ENCODE measurements around the gene MYPOP. TPM values are rescaled to one million over a fixed set of nuclear protein-coding genes. Genes with fewer than 3 reads are reported as not detected.
A peak's percentile ranks its signal among the peaks of the same experiment; 100 is the strongest.

MYPOP gene
- polyA plus RNA-seq, 1 donor, result 8.9 TPM

DNA sequence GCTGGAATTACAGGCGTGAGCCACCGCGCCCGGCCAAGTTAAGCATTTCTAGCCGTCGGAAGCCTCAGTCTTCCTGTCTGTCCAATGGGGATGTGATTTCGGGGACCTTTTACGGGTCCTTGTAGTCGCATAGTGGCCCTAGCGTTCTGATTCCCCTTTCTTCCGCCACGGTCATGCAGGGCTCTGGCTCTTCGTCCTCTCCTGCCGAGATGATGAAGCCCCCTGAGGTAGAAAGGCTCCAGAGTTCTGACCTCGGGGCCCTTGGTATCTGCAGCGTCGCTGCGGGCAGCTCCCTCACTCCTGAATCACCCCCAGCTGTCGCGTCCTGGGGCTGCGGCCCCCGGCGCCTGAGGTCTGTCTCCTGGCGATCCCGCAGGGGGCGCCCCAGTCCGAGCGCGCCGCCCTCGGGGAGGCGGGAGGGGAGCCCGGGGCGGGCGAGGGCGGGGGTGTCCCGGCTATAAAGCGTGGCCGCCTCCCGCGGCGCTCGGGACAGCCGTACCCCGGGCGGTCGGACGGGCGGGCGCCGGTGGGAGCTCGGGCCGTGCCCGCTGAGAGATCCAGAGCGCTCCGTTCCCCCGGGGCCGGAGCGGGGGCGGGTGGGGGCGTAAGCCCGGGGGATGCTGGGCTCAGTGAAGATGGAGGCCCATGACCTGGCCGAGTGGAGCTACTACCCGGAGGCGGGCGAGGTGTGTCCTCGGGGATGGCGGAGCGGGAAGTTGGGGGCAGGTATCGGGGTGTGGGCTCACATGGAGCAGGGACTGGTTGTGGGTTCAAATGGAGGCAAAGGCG, 38.4 kb downstream of the MYPOP start, which contains the start of gene FOXA3:
TSS of gene FOXA3 (plus strand) at position 487 of the 789 bp plus-strand sequence. CDS start at position 618, 131 bp downstream.
- H3K27ac ChIP-seq (ENCODE audit: low read length), result peak within 1 kb of the TSS; percentile 79

DNA sequence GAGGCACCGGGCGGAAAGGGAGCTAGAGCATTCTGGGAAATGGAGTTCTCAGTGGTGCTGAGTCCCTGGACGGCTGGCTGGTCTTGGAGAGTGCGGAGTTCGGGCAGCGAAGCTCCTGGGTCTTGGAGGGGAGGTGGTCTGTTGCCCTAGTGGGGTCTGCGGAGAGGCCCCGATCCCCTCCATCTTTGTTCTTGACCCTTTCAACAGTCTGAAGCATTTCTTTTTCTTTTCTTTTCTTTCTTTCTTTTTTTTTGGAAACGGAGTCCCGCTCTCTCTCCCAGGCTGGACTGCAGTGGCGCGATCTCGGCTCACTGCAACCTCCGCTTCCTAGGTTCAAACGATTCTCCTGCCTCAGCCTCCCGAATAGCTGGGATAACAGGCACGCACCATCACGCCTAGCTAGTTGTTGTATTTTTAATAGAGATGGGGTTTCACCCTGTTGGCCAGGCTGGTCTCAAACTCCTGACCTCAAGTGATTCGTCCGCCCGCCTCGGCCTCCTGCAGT, 39.0 kb downstream of the MYPOP start:
- peaks cover 13% of the 10 kb centered on the region for H3K4me1 ChIP-seq (ENCODE audit: control insufficient read depth, insufficient read depth, low read length)
- peaks cover 18% of the 10 kb centered on the region for H3K27me3 ChIP-seq (ENCODE audit: control insufficient read depth, insufficient read depth, low read length)
- peaks cover 17% of the 10 kb centered on the region for H3K36me3 ChIP-seq (ENCODE audit: control insufficient read depth, insufficient read depth, low read length)
- DNase-seq, result no peak
- peak overlapping the region; percentile 65 for H3K4me3 ChIP-seq (ENCODE audit: low read length)
- H3K27ac ChIP-seq (ENCODE audit: low read length), result peak overlapping the region; percentile 79
- 20% methylated on average over 1 of the region's 22 CpGs for WGBS (ENCODE audit: insufficient coverage, low lambda C conversion rate)
- H3K9me3 ChIP-seq (ENCODE audit: control insufficient read depth, low read depth, low read length), result no peaks in the 10 kb centered on the region

More for the DNA sequence above, 38.4 kb downstream of the MYPOP start, which contains the start of gene FOXA3:
- WGBS (ENCODE audit: insufficient coverage, low lambda C conversion rate), result no CpG with 5 or more reads among the region's 71 CpGs
- Histone ChIP-seq H3K9me3 (ENCODE audit: control insufficient read depth, low read depth, low read length) (no peaks in the 10 kb centered on the region), H3K36me3 (ENCODE audit: control insufficient read depth, insufficient read depth, low read length) (peaks cover 13% of the 10 kb centered on the region), H3K4me1 (ENCODE audit: control insufficient read depth, insufficient read depth, low read length) (peaks cover 13% of the 10 kb centered on the region), H3K4me3 (ENCODE audit: low read length) (peak within 1 kb of the TSS; percentile 84), H3K27me3 (ENCODE audit: control insufficient read depth, insufficient read depth, low read length) (peaks cover 18% of the 10 kb centered on the region)
- peak in 1 of 2 donors; percentile 82 for DNase-seq

DNA sequence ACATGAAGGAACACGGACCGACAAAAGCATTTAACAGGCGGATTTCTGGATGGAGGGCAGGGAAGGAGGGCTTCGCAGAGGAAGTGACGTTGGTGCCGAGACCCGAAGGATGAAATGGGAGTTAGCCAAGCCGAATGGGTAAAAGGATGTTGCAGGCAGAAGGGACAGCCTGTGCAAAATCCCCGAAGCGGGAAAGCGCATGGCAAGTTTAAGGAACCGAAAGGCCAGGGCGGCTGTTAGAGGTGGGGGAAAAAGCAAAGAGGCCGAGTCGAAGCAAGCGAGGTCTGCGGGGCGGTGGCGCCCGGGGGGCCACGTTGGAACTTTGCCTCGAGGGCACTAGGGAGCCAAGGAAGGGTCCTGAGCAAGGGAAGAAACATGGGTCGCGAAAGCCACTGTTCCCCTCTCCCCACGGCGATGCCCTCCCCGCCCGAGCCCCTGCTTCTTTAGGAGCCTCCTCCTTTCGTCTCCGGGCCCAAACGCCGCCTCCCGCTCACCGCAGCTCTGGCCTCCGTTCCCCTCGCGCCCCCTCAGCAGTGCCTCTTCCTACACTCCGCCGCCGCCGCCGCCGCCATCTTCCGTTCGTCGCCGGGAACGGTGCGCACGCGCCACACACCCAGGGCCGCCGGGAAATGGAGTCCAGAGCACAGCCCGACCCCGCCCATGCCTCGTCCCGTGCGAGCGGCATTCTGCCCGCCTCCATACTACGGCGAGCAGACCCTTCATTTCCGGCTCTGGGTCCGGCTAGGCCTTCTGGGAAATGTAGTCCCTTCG, 39.7 kb downstream of the MYPOP start, which contains the start of gene SYMPK:
TSS of gene SYMPK (minus strand) at position 584 of the 771 bp plus-strand sequence. CDS start 8,652 bp downstream, outside the sequence.
- peaks cover 18% of the 10 kb centered on the region for H3K27me3 ChIP-seq (ENCODE audit: control insufficient read depth, insufficient read depth, low read length)
- peaks cover 13% of the 10 kb centered on the region for H3K4me1 ChIP-seq (ENCODE audit: control insufficient read depth, insufficient read depth, low read length)
- H3K27ac ChIP-seq (ENCODE audit: low read length), result peak within 1 kb of the TSS; percentile 79
- peaks cover 20% of the 10 kb centered on the region for H3K36me3 ChIP-seq (ENCODE audit: control insufficient read depth, insufficient read depth, low read length)
- WGBS (ENCODE audit: insufficient coverage, low lambda C conversion rate), result 0% methylated on average over 1 of the region's 65 CpGs
- no peaks in the 10 kb centered on the region for H3K9me3 ChIP-seq (ENCODE audit: control insufficient read depth, low read depth, low read length)
- DNase-seq, result peak; percentile 99
- H3K4me3 ChIP-seq (ENCODE audit: low read length), result peak within 1 kb of the TSS; percentile 89

DNA sequence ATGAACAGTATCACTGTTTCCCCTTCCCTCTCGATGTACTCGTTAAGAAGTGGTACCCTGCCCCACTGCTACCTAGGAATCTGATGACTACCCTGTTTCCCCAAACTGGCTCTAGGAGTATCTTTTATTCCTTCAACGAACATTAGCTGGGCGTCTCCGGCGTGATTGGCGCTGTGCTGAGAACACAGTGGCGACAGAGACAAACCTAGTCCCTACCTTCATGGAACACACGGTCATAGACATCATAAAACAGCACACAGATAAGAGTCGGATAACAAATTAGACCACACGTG, 40.2 kb downstream of the MYPOP start:
- Histone ChIP-seq H3K27ac (ENCODE audit: low read length) (peak overlapping the region; percentile 79), H3K4me1 (ENCODE audit: control insufficient read depth, insufficient read depth, low read length) (peaks cover 13% of the 10 kb centered on the region), H3K27me3 (ENCODE audit: control insufficient read depth, insufficient read depth, low read length) (peaks cover 18% of the 10 kb centered on the region), H3K9me3 (ENCODE audit: control insufficient read depth, low read depth, low read length) (no peaks in the 10 kb centered on the region), H3K36me3 (ENCODE audit: control insufficient read depth, insufficient read depth, low read length) (peaks cover 20% of the 10 kb centered on the region), H3K4me3 (ENCODE audit: low read length) (peak overlapping the region; percentile 89)
- no peak for DNase-seq
- WGBS (ENCODE audit: insufficient coverage, low lambda C conversion rate), result no CpG with 5 or more reads among the region's 11 CpGs

DNA sequence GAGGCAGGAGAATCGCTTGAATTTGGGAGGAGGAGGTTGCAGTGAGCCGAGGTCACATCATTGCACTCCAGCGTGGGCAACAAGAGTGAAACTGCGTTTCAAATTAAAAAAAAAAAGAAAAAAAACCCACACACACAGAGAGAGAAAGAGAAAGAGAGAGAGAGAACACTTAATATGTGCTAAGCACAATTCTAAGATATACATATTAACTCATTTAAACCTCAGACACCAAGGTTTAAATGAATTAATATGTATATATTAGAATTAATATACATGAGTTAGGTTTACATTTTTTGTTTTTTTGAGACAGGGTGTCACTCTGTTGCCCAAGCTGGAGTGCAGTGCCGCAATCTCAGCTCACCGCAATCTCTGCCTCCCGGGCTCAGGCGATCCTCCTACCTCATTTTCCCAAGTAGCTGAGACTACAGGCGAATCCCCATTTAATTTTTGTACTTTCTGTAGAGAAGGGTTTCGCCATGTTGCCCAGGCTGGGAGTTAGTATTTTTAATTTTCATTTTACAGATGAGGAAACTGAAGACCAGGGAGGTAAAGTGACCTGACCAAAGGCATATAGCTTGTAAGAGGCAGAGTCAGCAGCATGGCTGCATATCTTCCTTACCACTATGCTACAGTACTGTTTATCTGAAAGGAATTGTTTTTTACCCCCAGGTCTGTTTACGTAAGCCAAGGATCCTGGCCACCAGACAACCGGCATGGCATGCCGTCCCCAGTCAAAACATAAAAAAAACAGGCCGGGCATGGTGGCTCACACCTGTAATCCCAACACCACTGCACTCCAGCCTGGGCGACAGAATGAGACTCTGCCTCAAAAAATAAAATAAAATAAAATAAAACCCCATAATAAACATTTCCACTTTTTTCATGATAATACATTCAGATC, 41.8 kb downstream of the MYPOP start:
- Histone ChIP-seq H3K27me3 (ENCODE audit: control insufficient read depth, insufficient read depth, low read length) (peaks cover 18% of the 10 kb centered on the region), H3K27ac (ENCODE audit: low read length) (no peak overlapping the region)
- no peak for DNase-seq

DNA sequence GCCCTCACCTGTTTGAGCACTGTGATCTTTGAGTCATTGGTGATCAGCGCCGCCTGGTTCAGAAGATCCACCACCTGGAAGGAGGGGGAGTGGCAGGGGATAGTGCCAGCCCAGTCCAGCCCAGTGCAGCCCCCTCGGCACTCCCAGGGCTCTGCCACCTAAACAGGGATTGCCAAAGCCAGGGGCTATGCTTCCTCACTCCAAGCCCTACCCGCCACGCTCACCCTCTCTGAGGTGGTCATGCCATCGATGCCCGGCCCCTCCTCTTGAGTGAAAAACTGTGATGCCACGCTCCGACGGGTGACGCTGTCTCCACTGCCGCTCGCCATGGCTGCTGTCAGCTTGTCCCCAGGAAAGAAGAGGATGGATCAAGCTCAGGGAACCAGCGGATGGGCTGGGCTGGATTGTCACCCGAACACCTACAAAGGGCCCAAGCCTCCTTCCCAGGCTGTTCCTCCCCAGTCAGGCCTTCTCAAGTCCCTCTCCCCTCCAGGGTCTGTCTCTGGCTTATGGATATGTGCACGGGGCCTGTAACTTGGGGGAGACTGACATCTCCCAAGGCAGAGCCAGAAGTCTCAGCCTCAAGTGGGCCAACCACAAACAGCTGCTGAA, 48.1 kb downstream of the MYPOP start:
- WGBS (ENCODE audit: insufficient coverage, low lambda C conversion rate), result no CpG with 5 or more reads among the region's 16 CpGs
- DNase-seq, result no peak
- no peaks in the 10 kb centered on the region for H3K27me3 ChIP-seq (ENCODE audit: control insufficient read depth, insufficient read depth, low read length)
- no peaks in the 10 kb centered on the region for H3K4me1 ChIP-seq (ENCODE audit: control insufficient read depth, insufficient read depth, low read length)
- H3K27ac ChIP-seq (ENCODE audit: low read length), result no peak overlapping the region
- H3K4me3 ChIP-seq (ENCODE audit: low read length), result no peak overlapping the region
- peaks cover 61% of the 10 kb centered on the region for H3K36me3 ChIP-seq (ENCODE audit: control insufficient read depth, insufficient read depth, low read length)
- H3K9me3 ChIP-seq (ENCODE audit: control insufficient read depth, low read depth, low read length), result no peaks in the 10 kb centered on the region

More for the DNA sequence above, 41.8 kb downstream of the MYPOP start:
- H3K4me1 ChIP-seq (ENCODE audit: control insufficient read depth, insufficient read depth, low read length), result peaks cover 6% of the 10 kb centered on the region
- no peak overlapping the region for H3K4me3 ChIP-seq (ENCODE audit: low read length)
- H3K36me3 ChIP-seq (ENCODE audit: control insufficient read depth, insufficient read depth, low read length), result peaks cover 27% of the 10 kb centered on the region
- WGBS (ENCODE audit: insufficient coverage, low lambda C conversion rate), result 80% methylated on average over 2 of the region's 15 CpGs
- no peaks in the 10 kb centered on the region for H3K9me3 ChIP-seq (ENCODE audit: control insufficient read depth, low read depth, low read length)

DNA sequence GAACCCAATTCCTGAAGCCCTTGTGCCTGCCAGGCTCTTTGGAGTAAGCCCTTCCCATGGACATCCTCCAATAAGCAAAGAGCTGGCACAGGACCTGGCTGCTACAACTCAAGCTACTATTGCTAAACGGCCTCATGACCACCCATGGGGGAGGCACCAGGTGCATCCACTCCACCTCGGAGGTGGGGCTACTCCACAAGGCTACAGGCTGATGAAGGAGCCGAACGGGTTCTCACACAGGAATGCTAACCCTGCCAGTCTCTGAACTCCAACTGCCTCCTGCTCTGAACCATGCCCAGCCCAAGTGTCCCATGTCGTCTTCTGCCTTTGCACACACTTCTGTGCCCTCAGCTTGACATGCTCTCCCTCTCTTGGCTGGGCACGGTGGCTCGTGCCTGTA, 49.4 kb downstream of the MYPOP start:
- Histone ChIP-seq H3K9me3 (ENCODE audit: control insufficient read depth, low read depth, low read length) (no peaks in the 10 kb centered on the region), H3K36me3 (ENCODE audit: control insufficient read depth, insufficient read depth, low read length) (peaks cover 65% of the 10 kb centered on the region), H3K4me1 (ENCODE audit: control insufficient read depth, insufficient read depth, low read length) (no peaks in the 10 kb centered on the region), H3K27ac (ENCODE audit: low read length) (no peak overlapping the region), H3K4me3 (ENCODE audit: low read length) (no peak overlapping the region), H3K27me3 (ENCODE audit: control insufficient read depth, insufficient read depth, low read length) (no peaks in the 10 kb centered on the region)
- WGBS (ENCODE audit: insufficient coverage, low lambda C conversion rate), result no CpG with 5 or more reads among the region's 7 CpGs
- DNase-seq, result no peak

DNA sequence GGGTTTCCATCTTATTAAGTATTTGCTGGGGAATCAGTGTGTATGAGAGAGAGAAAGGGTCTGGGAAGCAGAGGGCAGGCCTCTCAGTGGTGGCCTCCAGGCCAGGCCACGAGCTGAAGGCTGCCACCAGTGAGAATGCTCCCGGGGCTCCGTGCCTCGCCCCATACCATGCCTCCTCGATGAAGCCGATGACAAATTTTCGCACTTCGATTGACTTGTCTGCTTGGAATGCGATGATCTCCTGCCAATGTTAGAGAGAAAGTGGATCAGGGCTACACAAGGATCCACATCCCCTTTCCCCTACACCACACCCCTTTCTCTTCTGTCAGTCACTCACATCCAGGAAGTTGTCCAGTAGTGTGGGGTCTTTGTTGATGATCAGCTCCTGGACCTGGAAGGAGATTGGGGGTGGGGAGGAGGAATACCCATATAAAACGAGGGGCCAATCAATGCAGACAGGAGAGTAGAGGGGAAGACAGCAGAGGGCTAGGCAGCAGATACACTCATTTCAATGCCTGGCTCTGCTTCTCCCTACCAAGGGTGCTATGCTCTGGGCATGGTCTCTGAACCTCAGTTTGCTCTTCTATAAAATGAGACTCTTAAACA, 50.2 kb downstream of the MYPOP start:
- no CpG with 5 or more reads among the region's 10 CpGs for WGBS (ENCODE audit: insufficient coverage, low lambda C conversion rate)
- no peaks in the 10 kb centered on the region for H3K4me1 ChIP-seq (ENCODE audit: control insufficient read depth, insufficient read depth, low read length)
- peaks cover 71% of the 10 kb centered on the region for H3K36me3 ChIP-seq (ENCODE audit: control insufficient read depth, insufficient read depth, low read length)
- H3K27me3 ChIP-seq (ENCODE audit: control insufficient read depth, insufficient read depth, low read length), result no peaks in the 10 kb centered on the region
- no peak for DNase-seq
- H3K27ac ChIP-seq (ENCODE audit: low read length), result no peak overlapping the region
- H3K9me3 ChIP-seq (ENCODE audit: control insufficient read depth, low read depth, low read length), result no peaks in the 10 kb centered on the region
- H3K4me3 ChIP-seq (ENCODE audit: low read length), result no peak overlapping the region

DNA sequence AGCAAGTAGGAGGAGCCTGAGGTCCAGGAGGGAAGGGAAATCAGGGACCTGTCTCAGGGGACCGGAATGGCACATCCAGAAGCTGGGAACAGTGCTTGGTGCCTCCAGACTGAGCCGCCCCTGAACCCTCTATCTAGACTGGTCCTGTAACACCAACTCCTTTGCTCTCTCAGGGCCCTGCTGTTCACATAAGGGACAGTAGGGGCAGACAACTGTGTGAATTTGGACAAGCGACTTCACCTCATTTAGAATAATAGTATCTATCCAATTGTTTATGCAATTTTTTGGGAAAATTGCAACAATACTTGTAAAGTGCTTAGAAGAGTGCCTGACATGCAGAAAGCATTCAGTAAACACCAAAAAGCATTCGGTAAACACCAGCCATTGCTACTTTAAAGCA, 53.5 kb downstream of the MYPOP start:
- no peak for DNase-seq
- Histone ChIP-seq H3K27ac (ENCODE audit: low read length) (no peak overlapping the region), H3K27me3 (ENCODE audit: control insufficient read depth, insufficient read depth, low read length) (no peaks in the 10 kb centered on the region), H3K4me1 (ENCODE audit: control insufficient read depth, insufficient read depth, low read length) (no peaks in the 10 kb centered on the region), H3K4me3 (ENCODE audit: low read length) (no peak overlapping the region), H3K36me3 (ENCODE audit: control insufficient read depth, insufficient read depth, low read length) (peaks cover 68% of the 10 kb centered on the region), H3K9me3 (ENCODE audit: control insufficient read depth, low read depth, low read length) (no peaks in the 10 kb centered on the region)
- 100% methylated on average over 2 of the region's 4 CpGs for WGBS (ENCODE audit: insufficient coverage, low lambda C conversion rate)
